K562 (cell line): ENCODE results near the gene CA6. TPM values are rescaled to one million over a fixed set of nuclear protein-coding genes. Genes with fewer than 3 reads are reported as not detected.
A peak's percentile ranks its signal among the peaks of the same experiment; 100 is the strongest.

ENCODE experiments used
- ATAC-seq: fragments of 200-7000 bp; cut with Tn5 transposase; 3 replicates; pipeline ENCODE4 v1.9.1; 2020; ENCODE audit warnings: moderate library complexity
- BruUV-seq: library from RNA; stranded (reverse); fragments of 400-500 nt; replicated peaks from 2 replicates; lab custom pipeline; 2021; lab: Mats Ljungman, UMichigan
- CTCF ChIA-PET: fragments of 300-600 bp; formaldehyde crosslinking; extraction: SDS; loops from one replicate; lab custom pipeline; 2021; ENCODE audit warnings: low intra/inter-chr PET ratio; lab: Yijun Ruan, JAX
- POLR2A ChIA-PET: fragments of 300-600, 350-650 bp; sonication (Branson Sonifier 250); formaldehyde crosslinking; extraction: SDS; loops from one replicate; lab custom pipeline; 2021; ENCODE audit warnings: antibody characterized with exemption, inconsistent platforms; lab: Yijun Ruan, JAX
- DNase-seq, 4 experiments: peaks; one replicate each; pipeline versions ENCODE4 v3.0.0 to v3.0.0-alpha.2; 2011 to 2018; ENCODE audit warnings: low spot score in 3 of 4, mixed read lengths in 3 of 4; ENCODE audit errors: extremely low read depth in 1 of 4
- FAIRE-seq: peaks from 2 replicates; lab custom pipeline; 2011; peaks lifted over from hg19 to GRCh38; lab: Jason Lieb, UNC
- H2AFZ ChIP-seq: 2 replicates; pipeline ENCODE4 v1.6.0; 2011; ENCODE audit warnings: low read depth, low read length, control low read depth, inconsistent platforms
- H3K27ac ChIP-seq: fragments of 200-600 bp; 3 replicates; pipeline ENCODE4 v1.8.0; 2011; ENCODE audit warnings: low read depth, mild to moderate bottlenecking, control low read depth, inconsistent platforms, low read length, moderate library complexity, mixed read lengths; ENCODE audit errors: extremely low read depth
- H3K27me3 ChIP-seq, 2 experiments: fragments of 300-600 bp in 1 of 2; 2 replicates in 1 of 2; 3 replicates in 1 of 2; pipeline versions ENCODE4 v1.6.0 to v1.8.0; 2011; ENCODE audit warnings: inconsistent platforms in 2 of 2, low read length in 2 of 2, mild to moderate bottlenecking in 1 of 2, mixed read lengths in 1 of 2, moderate library complexity in 1 of 2; ENCODE audit not compliant: control insufficient read depth in 2 of 2, insufficient read depth in 2 of 2
- H3K36me3 ChIP-seq: fragments of 300-600 bp; 3 replicates; pipeline ENCODE4 v1.8.0; 2011; ENCODE audit warnings: mild to moderate bottlenecking, low read length, inconsistent platforms; ENCODE audit not compliant: control insufficient read depth, insufficient read depth
- H3K4me1 ChIP-seq, 2 experiments: fragments of 200-600 bp in 1 of 2; replicated peaks in 1 of 2; 2 replicates in 1 of 2; 3 replicates in 1 of 2; pipeline versions ENCODE4 v1.5.1 to v1.8.0; 2011; ENCODE audit warnings: inconsistent platforms in 2 of 2, low read length in 2 of 2, mild to moderate bottlenecking in 1 of 2, mixed read lengths in 1 of 2, moderate library complexity in 1 of 2; ENCODE audit not compliant: control insufficient read depth in 2 of 2, insufficient read depth in 2 of 2
- H3K4me2 ChIP-seq: 2 replicates; pipeline ENCODE4 v1.6.1; 2011; ENCODE audit warnings: low read length, control low read depth, inconsistent platforms, mixed read lengths; ENCODE audit not compliant: insufficient read depth
- H3K4me3 ChIP-seq: fragments of 200-600 bp; sonication (generic), shearing (Covaris generic); 2 replicates; pipeline ENCODE4 v1.5.1; 2016; ENCODE audit warnings: control low read depth, inconsistent platforms
- H3K79me2 ChIP-seq: fragments of 200-600 bp; 3 replicates; pipeline ENCODE4 v1.8.0; 2011; ENCODE audit warnings: low read length, inconsistent platforms; ENCODE audit not compliant: control insufficient read depth, insufficient read depth
- H3K9ac ChIP-seq, 2 experiments: 2 replicates each; pipeline versions ENCODE4 v1.6.0 to v1.6.1; 2011; ENCODE audit warnings: low read depth in 2 of 2, low read length in 2 of 2, control low read depth in 1 of 2, inconsistent platforms in 1 of 2, mild to moderate bottlenecking in 1 of 2, mixed read lengths in 1 of 2; ENCODE audit not compliant: insufficient read depth in 1 of 2
- H3K9me1 ChIP-seq: one replicate; pipeline ENCODE4 v1.6.0; 2011; ENCODE audit warnings: inconsistent platforms, mild to moderate bottlenecking, low read length, moderate library complexity; ENCODE audit not compliant: control insufficient read depth, insufficient read depth
- H3K9me3 ChIP-seq: replicated peaks from 2 replicates; pipeline ENCODE4 v1.5.1; 2011; ENCODE audit warnings: low read depth, low read length, inconsistent platforms; ENCODE audit not compliant: control insufficient read depth, insufficient read depth
- H4K20me1 ChIP-seq: replicated peaks from 2 replicates; pipeline ENCODE4 v1.6.1; 2011; ENCODE audit warnings: low read length, inconsistent platforms, mixed read lengths; ENCODE audit not compliant: control insufficient read depth, insufficient read depth
- CBX8 ChIP-seq: fragments of 200-600 bp; sonication (generic); IDR thresholded peaks from 2 replicates; pipeline ENCODE4 v1.6.1; 2012; ENCODE audit warnings: borderline replicate concordance, mixed run types, low read depth, mild to moderate bottlenecking, moderate library complexity, mixed read lengths, low read length, control low read depth, inconsistent platforms; ENCODE audit not compliant: poor library complexity, severe bottlenecking; ENCODE audit errors: extremely low read depth
- EGR1 ChIP-seq: fragments of 450-650 bp; conservative IDR thresholded peaks from 2 replicates; pipeline ENCODE4 v1.6.1; 2017; ENCODE audit warnings: mild to moderate bottlenecking
- EZH2 ChIP-seq: IDR thresholded peaks from 2 replicates; pipeline ENCODE4 v1.6.1; 2012; ENCODE audit warnings: low read depth, mild to moderate bottlenecking, inconsistent platforms, low read length, borderline replicate concordance
- MBD2 ChIP-seq: sonication (generic); IDR thresholded peaks from 2 replicates; pipeline ENCODE4 v1.6.1; 2016; ENCODE audit warnings: low read depth, borderline replicate concordance
- NCOA6 ChIP-seq: fragments of 450-650 bp; IDR thresholded peaks from 2 replicates; pipeline ENCODE4 v1.6.1; 2017; ENCODE audit warnings: mild to moderate bottlenecking
- NFATC3 ChIP-seq: fragments of 450-650 bp; IDR thresholded peaks from 2 replicates; pipeline ENCODE4 v1.6.1; 2017; ENCODE audit warnings: mild to moderate bottlenecking
- NRF1 ChIP-seq, 2 experiments: fragments of 450-650 bp; IDR thresholded peaks in 1 of 2; conservative IDR thresholded peaks in 1 of 2; 2 replicates each; pipeline ENCODE4 v1.6.1; 2014; ENCODE audit warnings: mild to moderate bottlenecking in 2 of 2
- PCBP2 ChIP-seq: fragments of 200-400 bp; formaldehyde crosslinking; IDR thresholded peaks from 2 replicates; pipeline ENCODE4 v1.6.1; 2018; ENCODE audit warnings: low read length, low read depth, mild to moderate bottlenecking, moderate library complexity; ENCODE audit not compliant: poor library complexity, severe bottlenecking
- PHTF2 ChIP-seq: fragments of 250-450 bp; sonication (Bioruptor Pico); IDR thresholded peaks from 2 replicates; pipeline ENCODE4 v1.5.0; 2021; ENCODE audit warnings: mild to moderate bottlenecking
- POLR2B ChIP-seq: fragments of 450-650 bp; IDR thresholded peaks from 2 replicates; pipeline ENCODE4 v1.6.1; 2018; ENCODE audit warnings: low read depth; ENCODE audit not compliant: partially characterized antibody
- RBFOX2 ChIP-seq: fragments of 200-400 bp; formaldehyde crosslinking; IDR thresholded peaks from 2 replicates; pipeline ENCODE4 v1.6.1; 2017; ENCODE audit warnings: low read depth, mild to moderate bottlenecking, low read length, moderate library complexity
- SMAD3 ChIP-seq: fragments of 450-650 bp; formaldehyde crosslinking; conservative IDR thresholded peaks from 2 replicates; pipeline ENCODE4 v1.4.0; 2020; ENCODE audit warnings: mild to moderate bottlenecking
- ZNF232 ChIP-seq: sonication (generic); formaldehyde crosslinking; IDR thresholded peaks from 2 replicates; pipeline ENCODE4 v1.8.0; 2022; ENCODE audit warnings: mild to moderate bottlenecking, missing genetic modification reagents
- WGBS: fragments of 100-300 bp; shearing (Covaris generic); methylation state at CpG from one replicate; pipeline ENCODE4 v1.1.6; 2016; ENCODE audit warnings: low coverage, mixed read lengths; ENCODE audit not compliant: insufficient coverage; ENCODE audit errors: missing lambda C conversion rate; 5-methylcytosine and 5-hydroxymethylcytosine counted together
- in situ Hi-C: fragments of 300-500 bp; cut with MboI; formaldehyde crosslinking; loops from 4 replicates; pipeline ENCODE4 v1.15.0; 2018; ENCODE audit warnings: inconsistent platforms, mixed read lengths
- intact Hi-C: fragments of 100-400 bp; cut with micrococcal nuclease; formaldehyde crosslinking; loops from 2 replicates; pipeline ENCODE4 v1.14.2; 2022
- polyA plus RNA-seq, 8 experiments: library from polyadenylated mRNA; depleted of rRNA in 4 of 8; stranded (reverse) in 5 of 8; unstranded in 3 of 8; fragments of >200 nt; fragmentation: Nextera tagmentation in 2 of 8; fragmentation: Illumina TruSeq in 1 of 8; extraction: Ambion mirVana in 2 of 8; extraction: Trizol in 1 of 8; gene quantifications; 2 replicates each; pipeline versions ENCODE4 v1.2.1 to v1.2.3, GENCODE V29; 2011 to 2014; ENCODE audit warnings: inconsistent platforms in 1 of 8, missing spikeins in 1 of 8
- total RNA-seq, 7 experiments: library from RNA; depleted of rRNA in 6 of 7; stranded (reverse); fragments of >200 nt in 6 of 7; fragmentation: Illumina TruSeq in 2 of 7; extraction: Trizol in 2 of 7; gene quantifications; 2 replicates each; pipeline versions ENCODE4 v1.2.1 to v1.2.3, GENCODE V29; 2011 to 2021; ENCODE audit warnings: low replicate concordance in 1 of 7
- TF ChIP-seq, protein P1 (sequence below): fragments of 450-650 bp; formaldehyde crosslinking; IDR thresholded peaks from 2 replicates; pipeline ENCODE4 v1.4.0; 2020; ENCODE audit warnings: mild to moderate bottlenecking, moderate library complexity
- TF ChIP-seq, protein P2 (sequence below): fragments of 250-450 bp; sonication (Bioruptor Pico); IDR thresholded peaks from 2 replicates; pipeline ENCODE4 v1.5.0; 2022; ENCODE audit warnings: mild to moderate bottlenecking

Gene CA6
- total and polyA plus RNA-seq, 9 of the 15 experiments (the other 6 are each of a cell fraction or from before 2014, with no cell fraction given) = not detected

DNA sequence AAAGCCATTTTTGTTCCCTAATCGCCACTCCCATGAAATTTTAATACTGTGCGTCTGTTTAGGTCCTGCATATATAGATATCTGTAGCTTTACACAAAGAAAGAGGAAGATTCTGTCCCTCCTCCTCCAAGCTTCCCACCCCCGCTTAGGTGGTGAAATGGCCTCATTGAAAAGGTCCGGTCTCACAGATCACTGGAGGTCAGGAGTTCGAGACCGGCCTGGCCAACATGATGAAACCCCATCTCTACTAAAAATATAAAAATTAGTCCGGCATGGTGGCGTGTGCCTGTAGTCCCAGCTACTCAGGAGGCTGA, 59.7 kb downstream of the CA6 start:
- no peak for TF ChIP-seq PCBP2
- no peak for TF ChIP-seq NFATC3
- TF ChIP-seq RBFOX2 = no peak
- no peak for TF ChIP-seq POLR2B
- 0 out of 2 replicates have a peak, but pooled peaks have one; percentile 3 for TF ChIP-seq EGR1
- no peak for TF ChIP-seq PHTF2 (CRISPR knock-in tag)
- 0 out of 2 replicates have a peak, but pooled peaks have one; percentile 42 for TF ChIP-seq SMAD3
- no peak for TF ChIP-seq NCOA6
- no peak for TF ChIP-seq CBX8
- TF ChIP-seq EZH2 = 0 out of 2 replicates have a peak, but pooled peaks have one; percentile 5
- no peak for TF ChIP-seq ZNF232 (CRISPR knock-in tag)
- TF ChIP-seq, protein P1, sequence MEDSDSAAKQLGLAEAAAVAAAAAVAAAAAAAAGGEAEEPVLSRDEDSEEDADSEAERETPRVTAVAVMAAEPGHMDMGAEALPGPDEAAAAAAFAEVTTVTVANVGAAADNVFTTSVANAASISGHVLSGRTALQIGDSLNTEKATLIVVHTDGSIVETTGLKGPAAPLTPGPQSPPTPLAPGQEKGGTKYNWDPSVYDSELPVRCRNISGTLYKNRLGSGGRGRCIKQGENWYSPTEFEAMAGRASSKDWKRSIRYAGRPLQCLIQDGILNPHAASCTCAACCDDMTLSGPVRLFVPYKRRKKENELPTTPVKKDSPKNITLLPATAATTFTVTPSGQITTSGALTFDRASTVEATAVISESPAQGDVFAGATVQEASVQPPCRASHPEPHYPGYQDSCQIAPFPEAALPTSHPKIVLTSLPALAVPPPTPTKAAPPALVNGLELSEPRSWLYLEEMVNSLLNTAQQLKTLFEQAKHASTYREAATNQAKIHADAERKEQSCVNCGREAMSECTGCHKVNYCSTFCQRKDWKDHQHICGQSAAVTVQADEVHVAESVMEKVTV (CRISPR knock-in tag) = no peak
- TF ChIP-seq MBD2 = no peak
- TF ChIP-seq, protein P2, sequence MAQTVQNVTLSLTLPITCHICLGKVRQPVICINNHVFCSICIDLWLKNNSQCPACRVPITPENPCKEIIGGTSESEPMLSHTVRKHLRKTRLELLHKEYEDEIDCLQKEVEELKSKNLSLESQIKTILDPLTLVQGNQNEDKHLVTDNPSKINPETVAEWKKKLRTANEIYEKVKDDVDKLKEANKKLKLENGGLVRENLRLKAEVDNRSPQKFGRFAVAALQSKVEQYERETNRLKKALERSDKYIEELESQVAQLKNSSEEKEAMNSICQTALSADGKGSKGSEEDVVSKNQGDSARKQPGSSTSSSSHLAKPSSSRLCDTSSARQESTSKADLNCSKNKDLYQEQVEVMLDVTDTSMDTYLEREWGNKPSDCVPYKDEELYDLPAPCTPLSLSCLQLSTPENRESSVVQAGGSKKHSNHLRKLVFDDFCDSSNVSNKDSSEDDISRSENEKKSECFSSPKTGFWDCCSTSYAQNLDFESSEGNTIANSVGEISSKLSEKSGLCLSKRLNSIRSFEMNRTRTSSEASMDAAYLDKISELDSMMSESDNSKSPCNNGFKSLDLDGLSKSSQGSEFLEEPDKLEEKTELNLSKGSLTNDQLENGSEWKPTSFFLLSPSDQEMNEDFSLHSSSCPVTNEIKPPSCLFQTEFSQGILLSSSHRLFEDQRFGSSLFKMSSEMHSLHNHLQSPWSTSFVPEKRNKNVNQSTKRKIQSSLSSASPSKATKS (CRISPR knock-in tag) = no peak
- peak in 1 of 2 experiments; percentile 35; a peak in 2 of 4 replicates for TF ChIP-seq NRF1 (conservative IDR thresholded peaks at IDR 0.05 in 1 of 2, IDR thresholded peaks at IDR 0.05 in 1 of 2)
- no peak for FAIRE-seq
- DNase-seq = no peak
- CTCF ChIA-PET = interaction anchor here (0.6 to 2.3 kb wide), 7 partner anchors 9 to 759 kb away, joined by 3 to 20 read pairs (median 8); no protein-coding TSS in a partner anchor
- no peak overlapping the region for H2AFZ ChIP-seq
- H3K27me3 ChIP-seq = peaks cover 47 to 84% of the 10 kb centered on the region in 2 experiments
- no peak overlapping the region for H3K4me3 ChIP-seq
- in situ Hi-C loops = no loop called here
- H4K20me1 ChIP-seq = peaks cover 10% of the 10 kb centered on the region
- POLR2A ChIA-PET = interaction anchor here (0.6 to 1.3 kb wide), 11 partner anchors 9 to 600 kb away, joined by 3 to 9 read pairs (median 4); no protein-coding TSS in a partner anchor
- H3K9me3 ChIP-seq = no peaks in the 10 kb centered on the region
- no peaks in the 10 kb centered on the region for H3K36me3 ChIP-seq
- H3K9me1 ChIP-seq = no peaks in the 10 kb centered on the region
- peaks cover 0 to 6% of the 10 kb centered on the region in 2 experiments; a peak in 2 of 5 replicates for H3K4me1 ChIP-seq
- H3K9ac ChIP-seq = no peak overlapping the region
- BruUV-seq = no TSS peak
- intact Hi-C loops = loop anchor here (1.0 to 5.0 kb wide), 2 partner anchors 87 to 192 kb away; no protein-coding TSS in a partner anchor
- no peak; the same call in 2 of the 3 replicates for ATAC-seq
- H3K27ac ChIP-seq = no peak overlapping the region
- H3K4me2 ChIP-seq = no peak overlapping the region
- WGBS = 12% methylated on average over 8 of the region's 8 CpGs
- H3K79me2 ChIP-seq = no peaks in the 10 kb centered on the region
